ENCODE data around the gene ACTBL2. TPM values are rescaled to one million over a fixed set of nuclear protein-coding genes. Genes with fewer than 3 reads are reported as not detected.
A peak's percentile ranks its signal among the peaks of the same experiment; 100 is the strongest.
"Not testable (repeated sequence)": the region's sequence is repeated elsewhere in the genome, so short reads cannot be mapped to it uniquely, and the experiment has no call there.

Gene ACTBL2
- total RNA-seq (not detected), polyA plus RNA-seq (ENCODE audit: insufficient read length in 2 of 2) (not detected)
- long read RNA-seq, donor 1: 0 reads
- long read RNA-seq, donor 2: 0 reads
- long read RNA-seq, donor 3: 0 reads
- long read RNA-seq, donor 4: 0 reads

GRCh38 chr5:57482671-57483106 lies at the start of gene ACTBL2:
Gene ACTBL2 (minus strand): TSS chr5:57482811. CDS start chr5:57482707, 104 bp downstream.
- no peaks in the 10 kb centered on the region for H3K4me1 ChIP-seq (ENCODE audit: control insufficient read depth, insufficient read depth, low read length)
- H3K27me3 ChIP-seq (ENCODE audit: control insufficient read depth, insufficient read depth, low read length): no peaks in the 10 kb centered on the region
- no CpG with 5 or more reads among the region's 5 CpGs for WGBS (ENCODE audit: insufficient coverage)
- no peak for DNase-seq (ENCODE audit: low read depth in 4 of 6, low spot score in 6 of 6)
- no peak within 1 kb of the TSS for H3K4me3 ChIP-seq (ENCODE audit: low read depth, low read length)
- H3K36me3 ChIP-seq (ENCODE audit: control insufficient read depth, insufficient read depth, low read length): no peaks in the 10 kb centered on the region
- H3K27ac ChIP-seq (ENCODE audit: low read depth, low read length): no peak within 1 kb of the TSS
- H3K9me3 ChIP-seq (ENCODE audit: control insufficient read depth, insufficient read depth, low read length): no peaks in the 10 kb centered on the region

- Histone ChIP-seq H3K27me3 (ENCODE audit: control insufficient read depth, insufficient read depth, low read length) (no peaks in the 10 kb centered on the region), H3K36me3 (ENCODE audit: control insufficient read depth, insufficient read depth, low read length) (no peaks in the 10 kb centered on the region), H3K27ac (ENCODE audit: low read depth, low read length) (no peak overlapping the region), H3K4me1 (ENCODE audit: control insufficient read depth, insufficient read depth, low read length) (no peaks in the 10 kb centered on the region), H3K9me3 (ENCODE audit: control insufficient read depth, insufficient read depth, low read length) (no peaks in the 10 kb centered on the region), H3K4me3 (ENCODE audit: low read depth, low read length) (no peak overlapping the region)
- no peak for DNase-seq (ENCODE audit: low read depth in 4 of 6, low spot score in 6 of 6)
- WGBS (ENCODE audit: insufficient coverage): 67% methylated on average over 1 of the region's 1 CpG
These were observed 48.7 kb upstream of the ACTBL2 start for GRCh38 chr5:57531333-57531732.

GRCh38 chr5:57529864-57530263 lies 47.3 kb upstream of the ACTBL2 start:
- Histone ChIP-seq H3K36me3 (ENCODE audit: control insufficient read depth, insufficient read depth, low read length) (no peaks in the 10 kb centered on the region), H3K4me1 (ENCODE audit: control insufficient read depth, insufficient read depth, low read length) (no peaks in the 10 kb centered on the region), H3K27ac (ENCODE audit: low read depth, low read length) (no peak overlapping the region), H3K27me3 (ENCODE audit: control insufficient read depth, insufficient read depth, low read length) (no peaks in the 10 kb centered on the region), H3K9me3 (ENCODE audit: control insufficient read depth, insufficient read depth, low read length) (no peaks in the 10 kb centered on the region), H3K4me3 (ENCODE audit: low read depth, low read length) (no peak overlapping the region)
- 84% methylated on average over 3 of the region's 4 CpGs for WGBS (ENCODE audit: insufficient coverage)
- DNase-seq (ENCODE audit: low read depth in 4 of 6, low spot score in 6 of 6): no peak

GRCh38 chr5:57527870-57528269 lies 45.3 kb upstream of the ACTBL2 start:
- Histone ChIP-seq H3K27me3 (ENCODE audit: control insufficient read depth, insufficient read depth, low read length) (no peaks in the 10 kb centered on the region), H3K4me1 (ENCODE audit: control insufficient read depth, insufficient read depth, low read length) (no peaks in the 10 kb centered on the region), H3K36me3 (ENCODE audit: control insufficient read depth, insufficient read depth, low read length) (no peaks in the 10 kb centered on the region), H3K9me3 (ENCODE audit: control insufficient read depth, insufficient read depth, low read length) (no peaks in the 10 kb centered on the region), H3K4me3 (ENCODE audit: low read depth, low read length) (no peak overlapping the region), H3K27ac (ENCODE audit: low read depth, low read length) (no peak overlapping the region)
- no CpG with 5 or more reads among the region's 4 CpGs for WGBS (ENCODE audit: insufficient coverage)
- no peak for DNase-seq (ENCODE audit: low read depth in 4 of 6, low spot score in 6 of 6)

- H3K4me3 ChIP-seq (ENCODE audit: low read depth, low read length): no peak overlapping the region
- H3K9me3 ChIP-seq (ENCODE audit: control insufficient read depth, insufficient read depth, low read length): no peaks in the 10 kb centered on the region
- H3K36me3 ChIP-seq (ENCODE audit: control insufficient read depth, insufficient read depth, low read length): no peaks in the 10 kb centered on the region
- no peak overlapping the region for H3K27ac ChIP-seq (ENCODE audit: low read depth, low read length)
- H3K4me1 ChIP-seq (ENCODE audit: control insufficient read depth, insufficient read depth, low read length): no peaks in the 10 kb centered on the region
- WGBS (ENCODE audit: insufficient coverage): 45% methylated on average over 2 of the region's 6 CpGs
- peak in 2 of 6 donors; percentile 24 to 31 for DNase-seq (ENCODE audit: low read depth in 4 of 6, low spot score in 6 of 6)
- H3K27me3 ChIP-seq (ENCODE audit: control insufficient read depth, insufficient read depth, low read length): no peaks in the 10 kb centered on the region
These were observed 41.9 kb upstream of the ACTBL2 start for GRCh38 chr5:57524348-57525060.

GRCh38 chr5:57522477-57522876 lies 39.9 kb upstream of the ACTBL2 start:
- not testable (repeated sequence) for H3K4me3 ChIP-seq (ENCODE audit: low read depth, low read length); H3K4me1 ChIP-seq (ENCODE audit: control insufficient read depth, insufficient read depth, low read length); H3K9me3 ChIP-seq (ENCODE audit: control insufficient read depth, insufficient read depth, low read length); H3K27me3 ChIP-seq (ENCODE audit: control insufficient read depth, insufficient read depth, low read length); H3K27ac ChIP-seq (ENCODE audit: low read depth, low read length); H3K36me3 ChIP-seq (ENCODE audit: control insufficient read depth, insufficient read depth, low read length); DNase-seq (ENCODE audit: low read depth in 4 of 6, low spot score in 6 of 6)
- 92% methylated on average over 3 of the region's 4 CpGs for WGBS (ENCODE audit: insufficient coverage)

- H3K27me3 ChIP-seq (ENCODE audit: control insufficient read depth, insufficient read depth, low read length); H3K4me1 ChIP-seq (ENCODE audit: control insufficient read depth, insufficient read depth, low read length); H3K36me3 ChIP-seq (ENCODE audit: control insufficient read depth, insufficient read depth, low read length); H3K27ac ChIP-seq (ENCODE audit: low read depth, low read length); DNase-seq (ENCODE audit: low read depth in 4 of 6, low spot score in 6 of 6); H3K9me3 ChIP-seq (ENCODE audit: control insufficient read depth, insufficient read depth, low read length); H3K4me3 ChIP-seq (ENCODE audit: low read depth, low read length): not testable (repeated sequence)
- whole genome bisulfite sequencing (ENCODE audit: insufficient coverage): 88% methylated on average over 14 of the region's 17 CpGs
These were observed 35.8 kb upstream of the ACTBL2 start for GRCh38 chr5:57518415-57518814.

GRCh38 chr5:57517250-57517649 lies 34.6 kb upstream of the ACTBL2 start:
- Histone ChIP-seq H3K9me3 (ENCODE audit: control insufficient read depth, insufficient read depth, low read length) (no peaks in the 10 kb centered on the region), H3K36me3 (ENCODE audit: control insufficient read depth, insufficient read depth, low read length) (no peaks in the 10 kb centered on the region), H3K4me1 (ENCODE audit: control insufficient read depth, insufficient read depth, low read length) (no peaks in the 10 kb centered on the region), H3K27ac (ENCODE audit: low read depth, low read length) (no peak overlapping the region), H3K27me3 (ENCODE audit: control insufficient read depth, insufficient read depth, low read length) (no peaks in the 10 kb centered on the region), H3K4me3 (ENCODE audit: low read depth, low read length) (no peak overlapping the region)
- DNase-seq (ENCODE audit: low read depth in 4 of 6, low spot score in 6 of 6): no peak
- no CpG with 5 or more reads among the region's 1 CpG for WGBS (ENCODE audit: insufficient coverage)

GRCh38 chr5:57513785-57514184 lies 31.2 kb upstream of the ACTBL2 start:
- Histone ChIP-seq H3K36me3 (ENCODE audit: control insufficient read depth, insufficient read depth, low read length) (no peaks in the 10 kb centered on the region), H3K27ac (ENCODE audit: low read depth, low read length) (no peak overlapping the region), H3K4me3 (ENCODE audit: low read depth, low read length) (no peak overlapping the region), H3K27me3 (ENCODE audit: control insufficient read depth, insufficient read depth, low read length) (no peaks in the 10 kb centered on the region), H3K9me3 (ENCODE audit: control insufficient read depth, insufficient read depth, low read length) (no peaks in the 10 kb centered on the region), H3K4me1 (ENCODE audit: control insufficient read depth, insufficient read depth, low read length) (no peaks in the 10 kb centered on the region)
- no peak for DNase-seq (ENCODE audit: low read depth in 4 of 6, low spot score in 6 of 6)
- WGBS (ENCODE audit: insufficient coverage): 100% methylated on average over 2 of the region's 2 CpGs

- H3K4me1 ChIP-seq (ENCODE audit: control insufficient read depth, insufficient read depth, low read length): no peaks in the 10 kb centered on the region
- H3K36me3 ChIP-seq (ENCODE audit: control insufficient read depth, insufficient read depth, low read length): no peaks in the 10 kb centered on the region
- WGBS (ENCODE audit: insufficient coverage): 100% methylated on average over 1 of the region's 1 CpG
- no peaks in the 10 kb centered on the region for H3K9me3 ChIP-seq (ENCODE audit: control insufficient read depth, insufficient read depth, low read length)
- H3K27me3 ChIP-seq (ENCODE audit: control insufficient read depth, insufficient read depth, low read length): no peaks in the 10 kb centered on the region
- no peak overlapping the region for H3K4me3 ChIP-seq (ENCODE audit: low read depth, low read length)
- H3K27ac ChIP-seq (ENCODE audit: low read depth, low read length): no peak overlapping the region
- no peak for DNase-seq (ENCODE audit: low read depth in 4 of 6, low spot score in 6 of 6)
These were observed 28.7 kb upstream of the ACTBL2 start for GRCh38 chr5:57511321-57511720.
